ENCODE measurements around the gene ADH4.
"Not testable (repeated sequence)": the region's sequence is repeated elsewhere in the genome, so short reads cannot be mapped to it uniquely, and the experiment has no call there.

The ADH4 gene

GRCh38 chr4:99144070-99144469 is at the start of gene ADH4:
TSS of gene ADH4 (minus strand) at chr4:99144297. CDS start at chr4:99144222, 75 bp downstream.
- DNase-seq: no peak

GRCh38 chr4:99190336-99190735 is 46.2 kb upstream of the ADH4 start:
- DNase-seq: no peak

GRCh38 chr4:99189900-99190299 is 45.8 kb upstream of the ADH4 start:
- DNase-seq: not testable (repeated sequence)

- DNase-seq: no peak
Observed at GRCh38 chr4:99186029-99186428, 41.9 kb upstream of the ADH4 start.

GRCh38 chr4:99185581-99185980 is 41.5 kb upstream of the ADH4 start:
- DNase-seq: no peak

- no peak for DNase-seq
Observed at GRCh38 chr4:99180382-99181070, 36.4 kb upstream of the ADH4 start.

GRCh38 chr4:99179626-99180025 is 35.5 kb upstream of the ADH4 start:
- DNase-seq: no peak

GRCh38 chr4:99179178-99179577 is 35.1 kb upstream of the ADH4 start:
- no peak for DNase-seq

GRCh38 chr4:99166544-99166943 is 22.4 kb upstream of the ADH4 start:
- DNase-seq: no peak

- DNase-seq: no peak
Observed at GRCh38 chr4:99165978-99166377, 21.9 kb upstream of the ADH4 start.

GRCh38 chr4:99161373-99162099 is 17.4 kb upstream of the ADH4 start:
- no peak for DNase-seq

GRCh38 chr4:99159699-99160098 is 15.6 kb upstream of the ADH4 start:
- no peak for DNase-seq

GRCh38 chr4:99157478-99157935 is 13.4 kb upstream of the ADH4 start:
- DNase-seq: no peak

- DNase-seq: no peak
Observed at GRCh38 chr4:99156992-99157391, 12.9 kb upstream of the ADH4 start.

- DNase-seq: no peak
Observed at GRCh38 chr4:99154658-99155342, 10.7 kb upstream of the ADH4 start.

GRCh38 chr4:99151995-99152394 is 7.9 kb upstream of the ADH4 start:
- no peak for DNase-seq

- no peak for DNase-seq
Observed at GRCh38 chr4:99151452-99151851, 7.4 kb upstream of the ADH4 start.

- no peak for DNase-seq
Observed at GRCh38 chr4:99149426-99150019, 5.4 kb upstream of the ADH4 start.

GRCh38 chr4:99148550-99148949 is 4.5 kb upstream of the ADH4 start:
- DNase-seq: no peak

- DNase-seq: no peak
Observed at GRCh38 chr4:99144587-99144986, 490 bp upstream of the ADH4 start.

- no peak for DNase-seq
Observed at GRCh38 chr4:99136329-99136728, 7.8 kb downstream of the ADH4 start.

- DNase-seq: no peak
Observed at GRCh38 chr4:99135541-99136162, 8.4 kb downstream of the ADH4 start.

GRCh38 chr4:99134586-99134985 is 9.5 kb downstream of the ADH4 start:
- DNase-seq: no peak
